OCI-LY1 (cell line): ENCODE data around the gene TCP11L2.

ENCODE experiments used
- CTCF ChIP-seq: fragments of 200-600 bp; sonication (generic), shearing (Covaris generic); IDR thresholded peaks from 2 replicates; pipeline ENCODE4 v1.5.1; 2017; ENCODE audit warnings: mild to moderate bottlenecking, antibody characterized with exemption, low read length, moderate library complexity, mixed read lengths
- EZH2 ChIP-seq: fragments of 200-600 bp; sonication (generic), shearing (Covaris generic); IDR thresholded peaks from 2 replicates; pipeline ENCODE4 v1.8.0; 2017; ENCODE audit warnings: borderline replicate concordance, mixed run types, mild to moderate bottlenecking, antibody characterized with exemption, low read length, moderate library complexity, mixed read lengths

DNA sequence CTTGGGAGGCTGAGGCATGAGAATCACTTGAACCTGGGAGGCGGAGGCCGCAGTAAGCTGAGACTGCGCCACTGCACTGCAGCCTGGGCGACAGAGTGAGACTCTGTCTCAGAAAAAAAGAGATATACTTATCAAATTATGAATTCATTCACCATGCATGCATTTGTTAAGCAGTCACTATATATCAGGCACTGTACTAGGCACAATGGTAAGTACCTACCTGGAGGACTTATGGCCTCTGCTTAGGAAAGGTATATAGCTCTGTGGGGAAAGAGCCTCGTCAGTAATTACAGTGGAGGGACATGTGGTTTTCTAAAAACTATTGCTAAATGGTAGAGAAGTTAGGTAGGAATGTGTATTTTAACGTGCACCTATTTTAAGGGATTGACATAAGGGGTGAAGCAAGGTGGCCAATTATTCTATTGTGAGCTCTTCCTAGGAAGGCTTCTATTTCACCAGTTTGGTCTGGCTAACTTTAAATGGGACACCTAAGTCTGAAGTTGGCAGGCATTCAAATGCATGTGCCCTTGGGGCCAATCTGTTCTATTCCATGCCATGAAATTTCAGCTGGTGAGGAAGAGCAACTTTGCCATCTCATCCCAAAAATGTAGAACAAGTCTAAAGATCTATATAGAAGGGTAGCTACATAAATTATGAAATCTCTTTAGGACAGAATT, 15.0 kb downstream of the TCP11L2 start:
- TF ChIP-seq CTCF (no peak), EZH2 (no peak)
